HT-29 (cell line): Measurements from ENCODE around the gene MAPKAPK2. TPM values are rescaled to one million over a fixed set of nuclear protein-coding genes. Genes with fewer than 3 reads are reported as not detected.

Experiments used
- DNase-seq: peaks from one replicate; pipeline ENCODE4 v3.0.0-alpha.2; 2015; ENCODE audit warnings: low spot score
- total RNA-seq: library from RNA; depleted of rRNA; stranded (reverse); fragments of >200 nt; shearing (Covaris generic); gene quantifications from 2 replicates; pipeline ENCODE4 v1.2.3, GENCODE V29; 2014

Gene MAPKAPK2
- total RNA-seq, 1 experiment from 2014 or later, result 50.4 TPM

- no peak for DNase-seq
Measured at GRCh38 chr1:206660136-206660535, 24.6 kb upstream of the MAPKAPK2 start.

DNA sequence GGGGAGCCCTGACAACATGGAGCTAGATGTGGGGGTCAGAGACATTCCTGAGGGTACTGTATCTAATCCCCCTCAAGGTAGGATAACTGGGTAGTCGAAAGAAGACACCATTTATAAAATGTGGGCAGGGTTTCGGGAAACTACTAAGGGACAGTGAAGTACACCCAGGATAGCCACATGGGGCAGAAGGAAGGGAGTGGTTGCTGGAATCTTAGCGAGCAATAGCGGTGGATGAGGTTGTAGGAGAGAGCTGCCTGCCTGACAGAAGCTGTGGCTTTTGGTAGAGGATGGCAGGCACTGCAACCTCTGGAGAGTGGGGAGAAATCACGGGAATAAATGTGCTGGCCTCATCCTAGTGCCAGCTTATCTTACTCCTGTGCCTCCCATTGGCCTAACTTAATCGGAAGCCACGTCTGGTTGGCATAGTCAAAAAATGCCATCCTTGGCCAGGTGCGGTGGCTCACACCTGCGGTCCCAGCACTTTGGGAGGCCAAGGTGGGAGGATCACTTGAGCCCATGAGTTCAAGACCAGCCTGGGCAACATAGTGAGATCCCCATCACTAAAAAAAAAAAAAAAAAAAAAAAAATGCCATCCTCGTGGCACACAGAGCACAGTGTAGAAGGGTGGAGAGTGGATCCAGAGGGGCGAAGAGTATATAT lies 23.4 kb upstream of the MAPKAPK2 start:
- no peak for DNase-seq

- no peak for DNase-seq
Measured at GRCh38 chr1:206662396-206663092, 22.2 kb upstream of the MAPKAPK2 start.

DNA sequence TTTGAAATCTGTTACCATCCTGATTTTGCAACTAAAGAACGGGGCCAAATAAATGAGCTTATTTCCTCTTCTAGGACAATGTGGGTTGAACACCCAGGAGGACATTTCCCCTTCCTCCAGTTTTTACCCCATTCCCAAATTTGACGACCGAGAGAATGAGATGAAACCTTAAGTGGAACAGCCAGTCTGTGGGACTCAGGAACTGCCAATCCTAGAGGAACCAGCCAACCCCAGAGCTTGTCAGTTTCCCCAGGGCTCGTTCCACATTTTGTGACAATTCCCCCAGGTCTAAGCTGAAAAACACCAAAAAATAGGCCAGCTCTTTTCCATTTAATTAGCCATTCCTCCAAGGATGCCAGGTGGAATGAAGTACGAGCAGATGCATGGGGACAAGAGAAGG lies 21.3 kb upstream of the MAPKAPK2 start:
- DNase-seq, result no peak

DNA sequence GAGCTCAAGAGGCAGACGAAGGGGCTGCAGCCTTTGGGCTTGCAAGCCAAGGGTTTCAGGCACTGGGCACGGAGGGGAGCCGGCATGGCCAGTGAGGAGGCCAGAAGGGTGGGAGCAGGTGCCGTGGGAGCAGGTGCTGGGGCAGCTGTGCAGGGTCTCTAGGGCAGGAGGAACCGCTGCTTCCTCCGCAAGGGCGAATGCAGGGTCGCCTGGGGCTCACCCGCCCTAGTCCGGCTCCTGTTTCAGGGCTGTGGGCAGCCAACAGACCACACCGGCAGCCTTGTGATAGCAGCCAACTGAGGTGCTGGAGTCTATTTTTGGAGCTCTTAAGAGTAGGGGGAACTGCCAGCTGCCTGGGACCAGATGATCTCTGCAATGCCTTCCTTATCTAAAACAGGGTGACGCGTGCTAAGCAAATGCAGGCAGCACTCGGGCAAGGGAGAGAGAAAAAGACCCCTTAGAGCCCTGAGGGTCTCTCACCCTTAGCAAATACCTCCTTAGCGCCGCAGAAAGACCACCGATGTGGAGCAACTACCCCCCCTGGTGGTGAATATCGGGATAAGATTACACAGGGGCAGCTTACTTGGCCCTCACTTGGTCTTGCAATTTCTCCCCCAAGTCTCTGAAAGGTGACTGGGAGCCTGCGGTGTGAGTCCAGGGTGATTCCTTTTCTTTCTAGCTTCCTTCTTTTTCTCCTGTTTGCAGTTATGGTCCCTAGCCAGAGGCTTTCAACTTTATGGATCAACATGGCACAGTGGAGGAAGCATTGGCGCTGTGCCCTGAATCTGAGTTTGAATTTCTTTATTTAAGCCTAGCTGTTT lies 20.7 kb upstream of the MAPKAPK2 start:
- DNase-seq, result peak; percentile 73

DNA sequence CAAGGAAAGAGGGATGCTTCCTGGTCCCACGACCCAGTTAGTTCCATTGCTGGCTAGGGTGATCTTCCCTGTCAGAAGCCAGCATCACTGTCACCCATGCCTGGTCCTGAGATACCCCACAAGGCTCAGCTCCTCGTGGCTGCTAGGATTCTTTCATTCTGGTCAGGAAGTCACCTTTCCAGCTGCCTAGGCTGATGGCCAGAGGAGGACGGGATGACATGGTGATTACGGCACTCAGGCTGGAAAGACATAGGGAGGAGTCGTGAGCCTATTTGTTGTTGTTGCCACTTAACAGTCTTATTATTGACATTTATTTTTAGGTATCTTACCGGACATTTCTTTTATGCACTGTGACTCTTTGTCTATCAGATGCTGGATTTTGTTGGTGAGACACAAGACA lies 20.0 kb upstream of the MAPKAPK2 start:
- DNase-seq, result no peak

DNA sequence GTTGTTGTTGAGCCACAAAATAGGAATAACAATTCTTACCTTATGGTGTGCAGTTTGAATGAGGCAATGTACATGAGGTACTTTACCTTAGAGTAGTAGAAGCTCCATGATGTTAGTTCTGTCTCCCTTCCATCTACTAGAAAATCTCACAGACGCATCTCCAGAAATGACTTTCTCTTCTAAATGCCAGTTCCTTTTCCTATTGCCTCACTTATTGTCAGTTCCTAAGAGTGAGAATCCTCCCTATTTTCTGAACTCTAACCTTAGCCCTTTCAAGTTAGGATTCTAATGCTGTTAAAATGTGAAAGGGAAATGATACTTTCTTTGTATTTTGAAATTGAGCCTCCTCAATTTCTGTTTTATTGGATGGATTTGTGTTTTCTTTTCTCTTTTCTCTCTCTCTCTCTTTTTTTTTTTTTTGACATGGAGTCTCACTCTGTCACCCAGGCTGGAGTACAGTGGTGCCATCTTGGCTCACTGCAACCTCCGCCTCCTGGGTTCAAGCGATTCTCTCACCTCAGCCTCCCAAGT lies 18.6 kb upstream of the MAPKAPK2 start:
- no peak for DNase-seq

GRCh38 chr1:206666954-206667665 lies 17.6 kb upstream of the MAPKAPK2 start:
- no peak for DNase-seq

GRCh38 chr1:206668351-206668750 lies 16.4 kb upstream of the MAPKAPK2 start:
- no peak for DNase-seq

DNA sequence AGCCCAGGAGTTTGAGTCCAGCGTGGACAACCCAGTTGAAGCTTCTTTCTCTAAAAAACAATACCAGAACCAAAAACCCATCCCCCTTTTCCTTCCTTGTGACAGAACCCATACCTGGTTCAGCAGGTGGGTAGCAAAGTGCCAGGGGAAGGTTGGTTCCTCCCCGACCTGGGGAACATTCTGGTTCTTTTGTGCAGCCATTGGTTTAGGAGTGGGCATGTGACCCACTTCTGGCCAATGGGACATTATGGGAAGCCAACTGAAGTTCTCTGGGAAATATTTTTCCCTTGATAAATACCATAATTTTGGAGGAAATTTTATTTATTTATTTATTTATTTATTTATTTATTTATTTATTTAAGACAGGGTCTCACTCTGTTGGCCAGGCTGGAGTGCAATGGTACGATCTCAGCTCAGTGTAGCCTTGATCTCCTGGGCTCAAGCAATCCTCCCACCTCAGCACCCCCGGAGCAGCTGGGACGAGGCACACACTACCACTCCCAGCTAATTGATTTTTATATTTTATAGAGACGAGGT lies 15.8 kb upstream of the MAPKAPK2 start:
- DNase-seq, result no peak

GRCh38 chr1:206672011-206672688 lies 12.6 kb upstream of the MAPKAPK2 start:
- DNase-seq, result no peak

- no peak for DNase-seq
Measured at GRCh38 chr1:206672844-206673758, 11.6 kb upstream of the MAPKAPK2 start.

GRCh38 chr1:206674236-206674635 lies 10.5 kb upstream of the MAPKAPK2 start:
- DNase-seq, result no peak

DNA sequence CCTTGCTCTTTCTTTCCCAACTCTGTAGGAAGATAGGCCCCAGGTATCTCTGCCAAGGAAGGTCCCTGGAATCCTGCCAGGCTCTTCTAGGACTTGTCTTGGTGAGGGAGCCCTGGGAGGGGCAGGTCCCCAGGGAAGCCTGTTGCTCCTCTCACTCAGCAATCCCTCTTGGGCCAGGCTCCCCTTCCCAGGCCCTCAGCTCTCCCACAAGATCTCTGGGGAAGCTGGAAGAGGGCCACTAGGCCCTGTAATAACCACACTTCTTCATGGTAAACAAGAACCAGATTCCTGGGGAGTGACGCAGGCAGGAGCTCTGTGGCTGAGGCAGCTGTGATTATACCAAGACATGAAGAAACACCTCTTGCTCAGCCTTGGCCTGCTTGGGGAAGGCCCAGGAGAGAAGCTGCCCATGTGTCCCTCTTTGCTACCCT lies 9.9 kb upstream of the MAPKAPK2 start:
- peak; percentile 70 for DNase-seq

GRCh38 chr1:206676499-206676898 lies 8.2 kb upstream of the MAPKAPK2 start:
- no peak for DNase-seq

DNA sequence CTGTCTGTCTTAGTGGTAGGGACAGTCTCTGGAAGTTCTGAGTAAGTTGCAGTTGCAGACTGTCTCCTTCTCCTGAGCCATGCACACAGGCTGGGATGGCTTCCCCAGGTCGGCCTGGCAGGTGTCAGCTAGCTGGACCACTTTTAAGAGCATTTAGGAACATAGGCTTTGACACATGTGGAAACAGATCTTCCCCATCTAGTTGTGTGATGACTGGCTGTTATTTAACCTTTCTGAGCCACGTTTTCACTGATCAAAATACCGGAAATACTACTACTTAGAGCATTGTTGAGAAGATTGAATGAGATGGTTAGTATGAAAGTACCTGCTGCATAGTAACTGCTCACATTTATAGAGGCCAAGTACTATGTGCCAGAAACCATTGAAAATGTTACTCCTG lies 6.2 kb upstream of the MAPKAPK2 start:
- DNase-seq, result no peak

GRCh38 chr1:206679738-206680211 lies 4.9 kb upstream of the MAPKAPK2 start:
- no peak for DNase-seq

DNA sequence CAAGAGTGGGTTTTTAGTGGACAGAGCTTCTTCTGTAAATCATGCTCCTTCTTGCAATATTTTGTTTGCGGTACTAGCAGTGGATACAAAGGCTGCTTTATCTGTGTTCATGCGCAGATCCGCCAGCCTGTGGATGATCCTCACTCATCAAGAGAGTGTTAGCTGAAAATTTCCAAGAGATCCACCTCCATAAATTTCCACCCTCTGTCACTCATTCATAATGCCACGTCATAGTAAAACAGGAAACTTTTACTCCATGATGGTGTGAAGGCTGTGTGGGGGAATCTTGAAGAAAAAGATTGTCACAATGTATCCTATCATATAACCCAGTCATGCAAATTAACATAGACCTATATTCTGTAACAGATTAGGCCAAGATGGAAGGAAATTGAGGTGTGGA lies 4.4 kb upstream of the MAPKAPK2 start:
- no peak for DNase-seq

- no peak for DNase-seq
Measured at GRCh38 chr1:206681359-206681758, 3.3 kb upstream of the MAPKAPK2 start.
